Smooth muscle cell (in vitro differentiated cells): ENCODE measurements around the gene AASDH. TPM values are rescaled to one million over a fixed set of nuclear protein-coding genes. Genes with fewer than 3 reads are reported as not detected.

Experiments used
- DNase-seq: peaks from one replicate; lab custom pipeline; 2025; ENCODE audit not compliant: unreplicated experiment; lab: John Stamatoyannopoulos, UW
- H2AFZ ChIP-seq: fragments of 200-600 bp; sonication (generic); 2 replicates; pipeline ENCODE4 v1.6.0; 2016; ENCODE audit warnings: antibody characterized with exemption, low read depth, mild to moderate bottlenecking
- H3F3A ChIP-seq: fragments of 200-600 bp; sonication (generic); 2 replicates; pipeline ENCODE4 v1.6.0; 2017; ENCODE audit warnings: antibody characterized with exemption, low read depth
- H3K27ac ChIP-seq: fragments of 200-600 bp; sonication (generic); 2 replicates; pipeline ENCODE4 v1.5.1; 2016; ENCODE audit warnings: low read depth, mild to moderate bottlenecking
- H3K27me3 ChIP-seq: fragments of 200-600 bp; sonication (generic); 2 replicates; pipeline ENCODE4 v1.6.1; 2016; ENCODE audit warnings: low read depth, mild to moderate bottlenecking
- H3K36me3 ChIP-seq: fragments of 200-600 bp; sonication (generic); 2 replicates; pipeline ENCODE4 v1.5.1; 2016; ENCODE audit warnings: low read depth
- H3K4me1 ChIP-seq: fragments of 200-600 bp; sonication (generic); 2 replicates; pipeline ENCODE4 v1.5.1; 2016; ENCODE audit warnings: low read depth
- H3K4me2 ChIP-seq: fragments of 200-600 bp; sonication (generic); 2 replicates; pipeline ENCODE4 v1.6.0; 2016; ENCODE audit warnings: mild to moderate bottlenecking
- H3K4me3 ChIP-seq: fragments of 200-600 bp; sonication (generic); 2 replicates; pipeline ENCODE4 v1.5.1; 2016; ENCODE audit warnings: mild to moderate bottlenecking
- H3K79me2 ChIP-seq: fragments of 200-600 bp; sonication (generic); 2 replicates; pipeline ENCODE4 v1.6.0; 2016; ENCODE audit warnings: low read depth, mild to moderate bottlenecking
- H3K9ac ChIP-seq: fragments of 200-600 bp; sonication (generic); 2 replicates; pipeline ENCODE4 v1.6.0; 2016; ENCODE audit warnings: low read depth
- H3K9me3 ChIP-seq: fragments of 200-600 bp; sonication (generic); replicated peaks from 2 replicates; pipeline ENCODE4 v1.5.1; 2016; ENCODE audit warnings: low read depth
- H4K20me1 ChIP-seq: fragments of 200-600 bp; sonication (generic); 2 replicates; pipeline ENCODE4 v1.6.0; 2016; ENCODE audit warnings: low read depth
- CTCF ChIP-seq: fragments of 200-600 bp; sonication (generic); IDR thresholded peaks from 2 replicates; pipeline ENCODE4 v1.5.1; 2017; ENCODE audit warnings: borderline replicate concordance, mild to moderate bottlenecking, antibody characterized with exemption; ENCODE audit not compliant: insufficient read depth, poor library complexity, severe bottlenecking
- WGBS: methylation state at CpG from one replicate; pipeline ENCODE4 v1.1.7; 2016; ENCODE audit warnings: low lambda C conversion rate; 5-methylcytosine and 5-hydroxymethylcytosine counted together
- polyA plus RNA-seq: library from polyadenylated mRNA; unstranded; fragments of >200 nt; fragmentation: Nextera tagmentation; extraction: Ambion mirVana; gene quantifications from 2 replicates; pipeline ENCODE4 v1.2.1, GENCODE V29; 2016
- total RNA-seq: library from RNA; depleted of rRNA; stranded (reverse); fragments of >200 nt; gene quantifications from 2 replicates; pipeline ENCODE4 v1.2.3, GENCODE V29; 2014

Gene AASDH
- total and polyA plus RNA-seq, 2 experiments from 2014 or later: 7.7 to 11.3 TPM

- Histone ChIP-seq H3K9me3 (no peaks in the 10 kb centered on the region), H4K20me1 (no peaks in the 10 kb centered on the region), H2AFZ (no peak overlapping the region), H3K9ac (no peak overlapping the region), H3K79me2 (no peaks in the 10 kb centered on the region), H3K4me2 (no peak overlapping the region), H3K4me3 (no peak overlapping the region), H3K4me1 (no peaks in the 10 kb centered on the region), H3K27me3 (no peaks in the 10 kb centered on the region), H3F3A (no peaks in the 10 kb centered on the region), H3K27ac (no peak overlapping the region), H3K36me3 (no peaks in the 10 kb centered on the region)
- WGBS: 93% methylated on average over 29 of the region's 29 CpGs
- no peak for DNase-seq
- TF ChIP-seq CTCF: no peak
These were observed 71.2 kb downstream of the AASDH start for GRCh38 chr4:56316011-56316650.

- Histone ChIP-seq H3K79me2 (no peaks in the 10 kb centered on the region), H3K27ac (no peak overlapping the region), H3K9me3 (no peaks in the 10 kb centered on the region), H3K9ac (no peak overlapping the region), H3K4me3 (no peak overlapping the region), H4K20me1 (no peaks in the 10 kb centered on the region), H3K4me2 (no peak overlapping the region), H2AFZ (no peak overlapping the region), H3K27me3 (no peaks in the 10 kb centered on the region), H3F3A (no peaks in the 10 kb centered on the region), H3K4me1 (no peaks in the 10 kb centered on the region), H3K36me3 (no peaks in the 10 kb centered on the region)
- no peak for TF ChIP-seq CTCF
- WGBS: 97% methylated on average over 24 of the region's 24 CpGs
- DNase-seq: no peak
These were observed 71.7 kb downstream of the AASDH start for GRCh38 chr4:56315543-56315942.

GRCh38 chr4:56315041-56315440, 72.2 kb downstream of the AASDH start:
- H3K4me3 ChIP-seq: no peak overlapping the region
- H3K4me2 ChIP-seq: no peak overlapping the region

More at GRCh38 chr4:56315041-56315440, 72.2 kb downstream of the AASDH start:
- DNase-seq: no peak
- Histone ChIP-seq H4K20me1 (no peaks in the 10 kb centered on the region), H3K36me3 (no peaks in the 10 kb centered on the region), H2AFZ (no peak overlapping the region), H3K9me3 (no peaks in the 10 kb centered on the region), H3K27me3 (no peaks in the 10 kb centered on the region), H3K9ac (no peak overlapping the region), H3K4me1 (no peaks in the 10 kb centered on the region), H3F3A (no peaks in the 10 kb centered on the region), H3K27ac (no peak overlapping the region), H3K79me2 (no peaks in the 10 kb centered on the region)
- TF ChIP-seq CTCF: no peak
- WGBS: 98% methylated on average over 29 of the region's 29 CpGs
